NCI-H1436 treated with DMSO at 0.1 percent for 48 hours (cell line): ENCODE measurements around the gene TMEM178B.
"Not testable (repeated sequence)": the region's sequence is repeated elsewhere in the genome, so short reads cannot be mapped to it uniquely, and the experiment has no call there.

Source experiments
- DNase-seq: peaks from one replicate; lab custom pipeline; 2025; lab: John Stamatoyannopoulos, UW

Gene TMEM178B

DNA sequence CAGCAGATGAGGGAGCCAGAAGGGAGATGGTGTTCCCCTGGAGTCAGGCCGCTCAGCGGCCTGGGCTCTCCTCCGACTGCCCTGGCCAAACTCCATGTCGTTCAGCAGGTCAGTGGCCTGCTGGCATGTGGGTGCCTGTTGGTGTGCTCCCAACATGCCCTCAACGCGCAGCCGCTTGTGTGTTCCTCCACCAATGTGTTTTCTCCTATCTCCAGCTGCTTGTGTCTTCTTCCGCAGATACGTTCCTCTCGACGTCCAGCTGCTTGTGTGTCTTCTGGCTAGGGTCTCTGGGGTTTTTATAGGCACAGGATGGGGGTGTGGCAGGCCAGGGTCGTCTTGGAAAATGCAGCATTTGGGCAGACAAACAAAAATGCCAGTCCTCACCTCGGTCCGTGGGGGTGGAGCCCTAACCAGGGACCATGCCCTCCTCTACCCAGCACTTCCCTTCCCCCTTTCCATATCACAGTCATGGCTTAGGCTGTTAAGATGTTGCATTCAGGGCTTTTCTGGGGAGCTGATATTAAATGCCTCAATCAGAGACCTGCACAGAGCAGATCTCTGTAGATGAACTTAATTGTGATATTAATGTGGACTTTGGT, 111.6 kb downstream of the TMEM178B start:
- no peak for DNase-seq

DNA sequence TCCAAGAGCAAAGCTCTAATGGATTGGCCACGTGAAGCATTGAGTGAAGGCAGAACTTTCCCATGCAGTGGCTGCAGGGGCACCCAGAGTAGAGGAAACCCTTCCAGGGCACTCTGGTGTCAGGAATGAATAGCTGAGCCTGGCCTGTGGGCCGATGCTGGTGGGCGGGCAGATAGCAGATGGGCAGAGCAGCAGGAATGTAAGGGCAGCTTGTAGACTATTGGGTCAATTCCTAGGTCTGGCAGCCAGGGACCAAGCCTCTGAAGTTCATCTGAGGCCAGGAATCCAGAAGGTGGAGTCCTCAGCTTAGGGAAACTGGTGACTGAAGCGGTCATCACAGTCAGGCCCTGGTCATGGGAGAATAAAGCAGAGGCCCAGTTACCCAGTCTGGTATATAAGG, 115.4 kb downstream of the TMEM178B start:
- DNase-seq, result no peak

DNA sequence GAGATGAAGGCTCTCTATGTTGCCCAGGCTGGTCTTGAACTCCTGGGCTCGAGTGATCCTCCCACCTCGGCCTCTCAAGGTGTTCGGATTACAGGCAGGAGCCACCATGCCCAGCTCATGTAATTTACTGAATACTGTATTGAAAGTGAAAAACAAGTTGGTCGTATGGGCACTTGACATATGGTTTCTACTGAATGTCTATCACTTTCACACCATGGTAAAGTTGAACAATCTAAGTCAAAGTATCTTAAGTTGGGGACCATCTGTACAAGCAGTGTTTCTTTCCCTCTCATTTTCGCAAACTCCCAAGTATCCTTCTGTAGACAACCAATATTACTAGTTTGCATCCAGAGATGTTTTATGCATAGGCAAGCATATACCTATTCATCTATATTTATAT, 116.6 kb downstream of the TMEM178B start:
- no peak for DNase-seq

GRCh38 chr7:141191277-141191676, 117.4 kb downstream of the TMEM178B start:
- DNase-seq, result no peak

GRCh38 chr7:141193066-141193465, 119.2 kb downstream of the TMEM178B start:
- DNase-seq, result no peak

GRCh38 chr7:141195722-141196121, 121.9 kb downstream of the TMEM178B start:
- DNase-seq, result not testable (repeated sequence)

DNA sequence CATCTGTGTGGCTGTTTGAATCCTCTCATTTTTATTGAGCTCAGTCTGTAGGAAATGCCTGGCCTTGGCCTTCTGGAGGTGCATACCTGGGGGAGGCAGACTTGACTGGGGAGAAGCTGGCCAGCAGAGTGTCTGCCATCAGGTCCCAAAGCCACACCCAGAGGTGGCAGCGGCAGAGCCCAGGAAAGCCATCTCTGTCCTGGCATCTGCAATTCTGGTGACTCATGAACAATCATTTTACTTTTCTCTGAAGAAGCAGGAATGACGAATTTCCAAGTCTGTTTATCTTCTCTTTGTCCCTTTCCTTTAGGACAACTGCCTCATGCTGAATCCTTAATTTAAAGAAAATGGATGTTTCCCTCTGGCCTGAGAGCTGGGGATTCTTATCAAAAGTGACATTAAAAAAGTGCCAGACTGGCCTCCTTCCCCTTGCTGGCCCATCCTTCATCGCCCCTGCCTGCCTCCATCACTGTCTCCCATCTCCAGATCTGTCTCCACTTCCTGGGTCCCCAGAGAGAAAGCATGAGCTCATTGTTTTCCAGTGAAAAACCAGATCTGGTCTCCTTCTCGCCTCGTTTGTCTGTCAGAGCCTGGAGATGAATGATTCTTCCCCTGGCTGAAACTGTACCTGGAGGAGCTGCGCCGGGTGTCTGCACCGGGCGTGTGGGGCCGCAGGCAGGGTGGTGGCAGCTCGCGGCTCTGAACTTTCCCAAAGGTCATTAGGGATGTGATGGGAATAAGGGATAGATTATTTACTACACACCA, 124.5 kb downstream of the TMEM178B start:
- no peak for DNase-seq

DNA sequence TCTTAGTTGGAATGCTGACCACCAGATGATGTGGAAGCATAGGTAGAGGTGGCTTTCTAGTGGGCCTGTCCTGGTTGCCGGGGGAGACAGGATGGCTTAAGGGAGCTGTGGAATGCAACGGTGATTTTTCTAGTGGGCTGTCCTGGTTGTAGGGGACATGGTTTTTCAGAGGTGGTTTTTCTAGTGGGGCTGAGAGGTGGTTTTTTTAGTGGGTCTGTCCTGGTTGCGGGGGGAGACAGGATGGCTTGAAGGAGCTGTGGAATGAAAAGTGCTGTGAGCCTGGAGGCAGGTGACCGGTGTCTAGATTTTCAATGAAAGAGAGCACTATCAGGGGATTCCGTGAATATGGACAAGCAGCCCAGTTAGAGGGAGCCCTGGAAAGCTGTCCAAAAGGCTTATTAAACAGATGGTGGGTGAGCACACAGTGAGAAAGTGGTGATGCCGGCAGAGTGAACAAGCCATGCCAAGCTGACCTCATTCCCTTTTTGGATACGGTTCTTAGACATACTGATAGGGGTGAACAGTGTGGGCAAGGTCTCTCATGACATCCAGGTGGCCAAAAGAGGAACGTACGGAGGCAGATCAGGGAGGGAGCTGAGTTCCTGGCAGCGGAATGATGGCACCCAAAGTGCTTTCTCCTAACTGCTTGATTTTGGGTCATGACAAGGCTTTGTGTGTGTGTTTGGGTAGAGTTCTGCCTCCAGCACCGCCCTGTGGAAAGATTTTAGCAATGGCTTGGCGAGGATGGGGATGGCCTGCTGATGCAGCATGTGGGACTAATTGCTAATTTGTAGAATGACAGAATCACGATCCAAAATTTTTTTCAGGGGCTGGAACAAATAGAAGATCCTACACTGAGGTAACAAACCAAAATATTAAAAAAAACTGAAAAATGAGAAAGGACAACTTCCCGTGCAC, 126.6 kb downstream of the TMEM178B start:
- DNase-seq, result no peak

- DNase-seq, result no peak
Observed at GRCh38 chr7:141201145-141201885, 127.5 kb downstream of the TMEM178B start.

DNA sequence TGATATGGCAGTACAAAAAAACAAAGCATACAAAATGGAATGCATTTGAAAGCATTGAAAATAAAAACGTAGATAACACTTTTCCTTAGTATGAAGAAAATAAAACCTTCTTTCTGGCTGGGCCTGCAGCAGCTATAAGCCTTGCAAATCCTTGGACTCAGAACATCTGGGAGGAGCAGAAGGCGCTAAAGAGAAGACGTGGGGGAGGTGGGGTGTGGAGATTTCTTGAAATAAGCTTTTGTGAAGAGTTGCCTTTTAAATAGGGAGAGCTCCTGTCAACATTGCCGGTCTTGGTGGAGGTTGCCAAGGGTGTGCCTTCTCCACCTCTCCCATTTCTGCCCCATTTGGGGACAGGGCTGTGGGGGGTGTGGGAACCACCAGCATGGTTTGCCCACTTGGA, 128.7 kb downstream of the TMEM178B start:
- DNase-seq, result no peak

GRCh38 chr7:141203177-141203576, 129.3 kb downstream of the TMEM178B start:
- DNase-seq, result no peak

DNA sequence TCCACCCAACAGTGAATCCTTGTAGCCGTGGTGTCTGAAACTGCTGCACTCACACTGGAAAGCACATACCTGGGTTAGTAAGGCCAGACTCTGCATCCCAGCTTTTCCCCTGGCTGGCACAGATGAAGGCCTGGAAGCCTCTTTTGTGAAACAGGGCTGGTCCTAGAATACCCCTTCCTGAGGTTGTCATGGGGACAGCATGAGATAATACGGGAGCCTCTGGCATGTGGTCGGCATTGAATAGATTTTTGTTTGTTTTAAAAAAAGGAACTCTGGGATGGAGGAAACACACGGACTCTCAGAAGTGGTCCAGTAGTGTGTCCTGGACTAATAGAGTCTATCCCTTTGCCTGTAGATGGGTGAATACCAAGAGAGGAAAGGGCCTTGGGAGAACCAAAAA, 129.7 kb downstream of the TMEM178B start:
- DNase-seq, result no peak

DNA sequence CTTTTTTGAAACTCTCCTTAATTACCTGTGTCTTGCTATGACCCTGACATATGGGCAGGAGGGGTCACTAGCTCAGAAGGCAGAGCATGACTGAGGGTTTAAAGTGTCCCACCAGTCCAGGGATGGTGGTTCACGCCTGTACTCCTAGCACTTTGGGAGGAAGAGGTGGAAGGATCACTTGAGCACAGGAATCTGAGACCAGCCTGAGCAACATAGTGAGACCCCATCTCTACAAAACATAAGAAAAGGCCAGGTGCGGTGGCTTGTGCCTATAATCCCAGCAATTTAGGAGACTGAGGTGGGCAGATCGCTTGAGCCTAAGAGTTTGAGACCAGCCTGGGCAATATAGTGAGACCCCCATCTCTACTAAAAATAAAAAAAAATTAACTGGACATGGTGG, 133.8 kb downstream of the TMEM178B start:
- no peak for DNase-seq

- DNase-seq, result no peak
Observed at GRCh38 chr7:141208539-141208938, 134.7 kb downstream of the TMEM178B start.

- DNase-seq, result no peak
Observed at GRCh38 chr7:141209454-141209853, 135.6 kb downstream of the TMEM178B start.

DNA sequence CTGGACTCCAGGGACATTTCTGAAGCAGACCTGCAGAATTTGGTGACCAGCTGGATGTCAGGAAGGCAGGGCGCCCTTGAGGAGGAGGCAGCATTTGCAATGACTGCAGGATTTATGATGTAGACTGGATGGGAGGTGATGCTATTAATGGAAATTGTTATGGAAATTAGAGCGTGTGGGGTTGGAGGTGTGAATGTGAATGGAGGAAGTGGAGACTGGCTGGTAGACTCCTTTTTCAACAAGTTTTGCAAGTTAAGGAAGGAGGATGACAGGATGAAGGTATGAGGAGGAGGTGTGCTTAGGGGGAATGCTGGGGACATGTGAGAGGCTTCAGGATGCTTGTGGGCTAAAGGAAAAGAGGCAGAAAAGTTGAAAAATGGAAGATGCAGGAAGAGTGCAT, 137.0 kb downstream of the TMEM178B start:
- DNase-seq, result no peak

- DNase-seq, result no peak
Observed at GRCh38 chr7:141213226-141213625, 139.4 kb downstream of the TMEM178B start.

GRCh38 chr7:141217938-141218337, 144.1 kb downstream of the TMEM178B start:
- no peak for DNase-seq

DNA sequence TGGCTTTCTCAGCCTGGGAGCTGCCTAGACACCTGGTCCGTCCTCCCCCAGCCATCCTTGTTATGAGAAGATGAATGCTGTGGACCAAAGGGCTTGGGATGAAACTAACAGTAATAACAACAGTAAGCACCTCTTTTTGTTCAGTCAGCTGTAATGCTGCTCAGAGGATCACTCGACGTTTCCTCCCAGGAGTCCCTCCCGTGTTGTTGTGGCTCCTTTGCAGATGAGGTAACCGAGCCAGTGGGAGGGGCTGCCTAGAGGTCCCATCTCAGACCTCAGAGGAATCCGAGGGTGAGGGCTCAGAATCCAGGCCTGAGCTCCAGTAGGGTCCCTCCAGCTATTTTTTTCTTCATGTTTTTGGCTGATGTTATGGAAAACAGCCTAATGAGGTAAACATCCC, 145.1 kb downstream of the TMEM178B start:
- no peak for DNase-seq

DNA sequence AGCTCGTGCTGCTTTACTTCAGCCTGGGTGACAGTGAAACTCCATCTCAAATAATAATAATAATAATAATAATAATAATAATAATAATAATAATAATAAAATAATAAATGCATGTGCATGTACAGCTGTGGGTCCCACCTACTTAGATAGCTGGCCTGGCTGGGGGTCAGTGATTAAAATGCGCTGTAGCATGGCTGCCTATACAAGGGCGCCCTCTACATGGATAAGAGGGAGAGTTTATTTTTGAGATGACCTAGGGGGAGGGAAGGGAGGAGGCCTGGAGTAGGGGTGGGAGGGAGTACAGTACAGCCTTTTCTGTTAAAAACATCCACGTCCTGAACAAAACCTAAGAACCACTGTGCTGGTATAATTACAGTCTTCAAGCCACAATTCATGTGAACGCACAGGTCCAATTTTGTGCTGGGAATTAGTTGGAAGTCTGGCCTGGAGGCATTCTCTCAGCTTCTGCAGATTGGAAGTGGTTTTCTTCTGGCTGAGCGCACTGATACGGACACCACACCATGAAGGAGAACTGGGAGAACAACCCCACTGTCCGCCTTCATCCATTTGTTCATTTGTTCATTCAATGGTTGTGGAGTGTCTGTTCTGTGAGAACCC, 146.5 kb downstream of the TMEM178B start:
- DNase-seq, result no peak

- DNase-seq, result no peak
Observed at GRCh38 chr7:141221007-141221612, 147.2 kb downstream of the TMEM178B start.
